ENCODE results near the gene COG4.
"Not testable (repeated sequence)": the region's sequence is repeated elsewhere in the genome, so short reads cannot be mapped to it uniquely, and the experiment has no call there.

Gene COG4

DNA sequence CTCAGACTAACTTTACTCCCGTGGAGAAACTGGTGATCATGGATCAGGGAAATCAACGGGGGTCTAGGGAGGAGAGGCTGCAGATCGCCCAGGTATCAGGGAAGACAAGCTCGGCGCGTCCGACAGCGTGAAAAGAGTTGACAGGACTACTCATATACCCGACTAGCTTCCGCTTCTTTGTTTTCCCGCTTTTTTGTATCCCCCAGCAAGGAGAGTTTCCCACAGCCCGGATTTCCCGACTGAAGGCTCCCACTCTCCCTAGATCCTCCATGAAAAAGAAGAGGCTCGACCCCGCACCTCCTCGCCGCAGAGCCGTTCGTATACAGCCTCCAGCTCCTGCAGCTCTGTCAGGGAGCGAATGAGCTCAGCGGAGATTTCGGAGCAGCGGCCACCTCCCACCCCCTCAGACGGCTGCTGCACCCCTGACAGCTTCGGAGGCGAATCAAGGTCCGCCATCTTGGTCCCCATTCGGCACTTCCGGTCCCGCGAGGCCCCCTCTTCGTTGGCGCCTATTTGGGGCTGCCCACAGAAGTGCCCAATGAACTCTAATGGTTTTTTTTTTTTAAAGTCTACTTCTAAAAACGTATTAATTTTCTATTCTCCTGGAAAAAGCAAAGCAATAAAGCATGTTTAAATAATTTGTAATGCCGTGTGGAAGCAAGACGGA lies at the start of gene COG4:
Gene COG4 (minus strand): TSS at position 479 of the 667 bp plus-strand sequence. CDS start 11 bp downstream, at position 468.
- peak; percentile 82 for DNase-seq

DNA sequence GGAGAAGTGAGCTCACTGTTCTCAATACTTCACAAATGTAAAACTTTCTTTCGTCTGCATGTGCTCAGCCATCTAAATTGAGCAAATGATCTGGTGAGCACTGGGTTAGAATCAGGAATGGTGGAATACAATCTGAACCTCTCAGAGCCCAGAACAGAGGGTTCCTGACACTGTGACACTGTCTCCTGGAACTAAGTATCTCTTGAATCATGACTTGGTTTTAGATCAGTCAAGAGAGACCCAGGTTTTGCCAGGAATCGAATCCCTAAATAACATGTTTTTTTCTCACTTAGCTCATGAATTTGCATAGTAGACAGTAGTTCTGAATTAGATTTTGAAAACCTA lies 49.5 kb upstream of the COG4 start:
- DNase-seq, result no peak

GRCh38 chr16:70572050-70572925 lies 48.9 kb upstream of the COG4 start:
- peak; percentile 49 for DNase-seq

- DNase-seq, result no peak
These were observed 48.3 kb upstream of the COG4 start for GRCh38 chr16:70571623-70572022.

GRCh38 chr16:70570967-70571570 lies 47.7 kb upstream of the COG4 start:
- no peak for DNase-seq

DNA sequence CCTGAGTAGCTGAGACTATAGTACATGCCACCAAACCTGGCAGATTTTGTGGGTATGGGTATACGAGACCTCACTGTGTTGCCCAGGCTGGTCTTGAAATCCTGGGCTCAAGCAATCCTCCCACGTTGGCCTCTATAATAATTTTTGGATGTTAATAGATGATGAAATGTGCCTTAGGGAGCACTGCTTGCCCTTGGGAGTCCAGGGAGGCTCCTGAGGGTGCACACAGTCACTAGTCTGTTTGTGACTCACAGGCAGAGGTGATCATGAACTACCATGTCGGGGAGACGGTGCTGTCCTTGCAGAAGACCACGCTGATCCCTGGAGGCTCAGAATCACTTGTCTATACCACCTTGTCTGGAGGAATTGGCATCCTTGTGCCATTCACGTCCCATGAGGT lies 46.4 kb upstream of the COG4 start:
- DNase-seq, result no peak

- DNase-seq, result no peak
These were observed 45.4 kb upstream of the COG4 start for GRCh38 chr16:70568601-70569237.

DNA sequence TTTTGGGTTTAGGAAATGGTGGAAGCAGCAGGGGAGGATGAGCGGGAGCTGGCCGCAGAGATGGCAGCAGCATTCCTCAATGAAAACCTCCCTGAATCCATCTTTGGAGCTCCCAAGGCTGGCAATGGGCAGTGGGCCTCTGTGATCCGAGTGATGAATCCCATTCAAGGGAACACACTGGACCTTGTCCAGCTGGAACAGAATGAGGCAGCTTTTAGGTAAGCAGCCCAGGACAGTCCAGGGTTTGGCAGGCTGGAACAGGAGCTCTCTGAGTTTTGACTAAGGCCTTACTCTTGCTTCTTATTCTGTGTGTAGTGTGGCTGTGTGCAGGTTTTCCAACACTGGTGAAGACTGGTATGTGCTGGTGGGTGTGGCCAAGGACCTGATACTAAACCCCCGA lies 41.7 kb upstream of the COG4 start:
- no peak for DNase-seq

DNA sequence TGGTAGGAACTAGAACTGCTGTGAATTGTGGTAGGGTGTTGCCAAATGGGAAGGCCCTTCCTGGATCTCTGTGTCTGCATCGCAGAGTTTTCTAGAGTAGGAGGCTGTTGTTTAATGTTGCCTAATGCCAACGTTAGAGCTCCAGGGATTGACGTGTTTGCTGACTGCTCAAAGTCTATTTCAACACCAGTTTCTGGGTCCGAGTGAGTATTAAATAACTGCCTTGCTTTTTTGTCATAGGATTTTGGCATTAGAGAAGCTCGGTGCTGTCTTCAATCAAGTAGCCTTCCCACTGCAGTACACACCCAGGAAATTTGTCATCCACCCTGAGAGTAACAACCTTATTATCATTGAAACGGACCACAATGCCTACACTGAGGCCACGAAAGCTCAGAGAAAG lies 40.3 kb upstream of the COG4 start:
- no peak for DNase-seq

GRCh38 chr16:70561623-70562022 lies 38.3 kb upstream of the COG4 start:
- DNase-seq, result no peak

DNA sequence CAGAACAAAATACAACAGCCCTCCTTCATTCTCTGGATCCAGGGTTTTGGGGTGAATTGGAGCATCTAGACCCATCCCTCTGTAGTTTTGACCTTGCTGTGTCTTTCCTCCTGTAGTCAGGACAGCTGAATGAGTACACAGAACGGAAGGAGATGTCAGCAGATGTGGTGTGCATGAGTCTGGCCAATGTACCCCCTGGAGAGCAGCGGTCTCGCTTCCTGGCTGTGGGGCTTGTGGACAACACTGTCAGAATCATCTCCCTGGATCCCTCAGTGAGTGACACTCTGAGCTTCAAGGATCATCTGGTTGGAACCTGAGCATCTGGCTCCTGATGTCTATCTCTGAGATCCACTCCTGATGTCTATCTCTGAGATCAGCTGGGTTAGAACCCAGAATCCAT lies 32.7 kb upstream of the COG4 start:
- DNase-seq, result no peak

DNA sequence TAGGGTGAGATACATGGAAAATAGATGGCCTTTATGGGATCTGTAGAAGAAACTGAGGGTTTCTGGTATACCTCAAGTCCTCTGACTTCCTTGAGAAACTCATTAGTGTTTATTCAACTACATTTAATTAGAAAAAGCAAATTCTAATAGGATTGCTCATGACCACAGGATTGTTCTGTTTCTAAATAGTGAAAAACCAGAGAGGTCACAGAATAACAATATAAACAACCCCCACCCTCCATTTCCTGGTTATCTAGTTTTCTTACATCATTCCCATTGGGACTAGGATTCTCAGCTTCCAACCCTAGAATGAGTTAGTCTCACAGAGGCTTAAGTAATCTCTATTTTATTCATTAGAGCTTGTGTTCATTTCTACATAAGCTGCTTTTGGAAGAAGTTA lies 30.3 kb upstream of the COG4 start:
- peak; percentile 72 for DNase-seq

DNA sequence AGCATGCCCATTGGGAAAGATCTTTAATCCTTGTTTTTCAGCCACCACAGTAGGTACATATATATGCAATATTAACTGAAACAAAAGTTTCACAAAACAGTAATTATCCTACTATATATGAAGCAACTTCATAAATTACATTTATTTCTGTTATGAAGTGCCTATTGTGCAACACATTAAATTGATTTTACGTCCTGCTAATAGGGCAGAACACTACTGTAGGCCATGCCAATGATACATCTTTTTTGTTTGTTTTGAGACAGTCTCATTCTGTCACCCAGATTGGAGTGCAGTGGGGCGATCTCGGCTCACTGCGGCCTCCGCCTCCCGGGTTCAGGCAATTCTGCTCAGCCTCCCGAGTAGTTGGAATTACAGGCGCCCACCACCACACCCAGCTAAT lies 29.3 kb upstream of the COG4 start:
- DNase-seq, result no peak

GRCh38 chr16:70551788-70552187 lies 28.4 kb upstream of the COG4 start:
- no peak for DNase-seq

GRCh38 chr16:70550082-70550481 lies 26.7 kb upstream of the COG4 start:
- no peak for DNase-seq

GRCh38 chr16:70548936-70549335 lies 25.6 kb upstream of the COG4 start:
- DNase-seq, result no peak

- no peak for DNase-seq
These were observed 21.2 kb upstream of the COG4 start for GRCh38 chr16:70544548-70544947.

DNA sequence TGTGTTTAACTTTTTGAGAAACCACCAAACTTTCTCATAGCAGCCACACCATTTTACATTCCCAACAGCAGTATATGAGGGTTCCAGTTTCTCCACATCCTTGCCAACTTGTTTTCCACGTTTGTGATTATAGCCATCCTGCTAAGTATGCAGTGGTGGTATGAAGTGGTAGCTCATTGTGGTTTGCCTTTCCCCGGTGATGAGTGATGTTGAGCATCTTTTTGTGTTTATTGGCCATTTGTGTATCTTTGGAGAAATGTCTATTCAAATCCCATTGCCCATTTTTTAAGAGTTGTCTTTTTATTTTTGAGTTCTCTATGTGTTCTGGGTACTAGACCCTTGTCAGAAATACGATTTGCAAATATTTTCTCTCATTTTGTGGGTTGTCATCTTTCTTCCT lies 17.6 kb upstream of the COG4 start:
- no peak for DNase-seq

GRCh38 chr16:70534971-70535370 lies 11.6 kb upstream of the COG4 start:
- DNase-seq, result no peak

DNA sequence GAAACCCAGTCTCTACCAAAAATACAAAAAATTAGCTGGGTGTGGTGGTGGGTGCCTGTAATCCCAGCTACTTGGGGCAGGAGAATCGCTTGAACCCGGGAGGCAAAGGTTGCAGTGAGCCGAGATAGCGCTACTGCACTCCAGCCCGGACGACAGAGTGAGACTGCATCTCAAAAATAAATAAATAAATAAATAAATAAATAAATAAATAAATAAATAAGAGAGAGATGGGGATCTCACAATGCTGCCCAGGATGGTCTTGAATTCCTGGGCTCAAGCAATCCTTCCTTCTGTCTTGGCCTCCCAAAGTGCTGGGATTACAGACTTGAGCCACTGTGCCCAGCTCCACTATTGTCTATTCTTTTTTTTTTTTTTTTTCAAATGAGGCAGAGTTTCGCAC lies 6.6 kb upstream of the COG4 start:
- DNase-seq, result not testable (repeated sequence)

DNA sequence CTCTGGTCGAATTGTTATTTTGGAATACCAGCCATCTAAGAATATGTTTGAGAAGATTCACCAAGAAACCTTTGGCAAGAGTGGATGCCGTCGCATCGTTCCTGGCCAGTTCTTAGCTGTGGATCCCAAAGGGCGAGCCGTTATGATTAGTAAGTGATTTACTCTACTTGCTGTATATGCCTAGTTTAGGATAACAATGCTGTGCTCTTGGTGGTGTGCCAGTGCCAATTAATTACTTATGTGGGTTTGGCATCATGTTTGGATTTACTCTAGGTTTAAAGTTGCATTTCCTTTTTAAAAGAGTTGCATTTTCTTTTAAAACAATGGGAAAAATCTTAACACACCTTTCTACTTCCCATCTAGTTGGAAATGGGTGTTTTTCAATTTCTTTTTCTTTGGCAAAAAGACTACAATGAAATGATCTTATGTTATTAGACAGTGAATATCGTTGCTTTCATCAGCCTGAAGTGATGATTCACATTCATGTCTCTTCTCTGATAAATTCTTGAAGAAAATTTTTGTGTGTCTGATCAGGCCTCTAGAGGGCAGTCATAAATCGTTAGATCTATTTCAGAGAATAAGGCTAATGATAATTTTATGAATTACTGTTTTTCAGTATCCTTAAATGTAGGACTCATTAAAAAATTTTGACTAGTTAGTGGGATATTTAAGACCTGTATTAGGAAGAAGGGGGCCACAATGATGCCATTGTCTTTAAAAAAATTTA lies 5.9 kb upstream of the COG4 start:
- peak; percentile 73 for DNase-seq

DNA sequence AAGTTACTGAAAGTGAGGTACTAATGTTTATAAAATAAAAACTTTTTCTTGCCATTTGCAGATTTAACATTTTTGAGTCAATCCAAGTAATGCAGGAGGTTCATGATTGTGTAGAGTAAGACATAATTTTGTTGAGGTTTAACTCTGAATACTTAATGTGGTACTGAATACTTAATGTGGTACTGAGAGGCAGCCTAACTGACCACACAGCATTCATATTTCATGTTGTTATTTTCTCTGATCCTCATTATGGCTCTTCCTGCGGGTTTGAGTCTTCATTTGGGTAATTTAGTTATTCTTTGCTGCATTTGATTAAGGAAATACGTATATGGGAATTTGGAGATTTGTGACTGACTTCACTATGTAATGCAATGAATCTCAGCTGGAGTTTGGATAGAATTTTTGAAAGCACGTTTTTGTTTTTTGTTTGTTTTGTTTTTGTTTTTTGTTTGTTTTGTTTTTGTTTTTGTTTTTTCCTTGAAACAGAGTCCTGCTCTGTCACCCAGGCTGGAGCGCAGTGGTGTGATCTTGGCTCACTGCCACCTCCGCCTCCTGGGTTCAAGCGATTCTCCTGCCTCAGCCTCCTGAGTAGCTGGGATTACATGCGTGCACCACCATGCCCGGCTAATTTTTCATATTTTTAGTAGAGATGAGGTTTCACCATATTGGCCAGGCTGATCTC lies 4.1 kb upstream of the COG4 start:
- no peak for DNase-seq

All from fibroblast of upper back skin (primary cell).